Measurements from ENCODE around the gene KAT6B.

KAT6B gene

DNA sequence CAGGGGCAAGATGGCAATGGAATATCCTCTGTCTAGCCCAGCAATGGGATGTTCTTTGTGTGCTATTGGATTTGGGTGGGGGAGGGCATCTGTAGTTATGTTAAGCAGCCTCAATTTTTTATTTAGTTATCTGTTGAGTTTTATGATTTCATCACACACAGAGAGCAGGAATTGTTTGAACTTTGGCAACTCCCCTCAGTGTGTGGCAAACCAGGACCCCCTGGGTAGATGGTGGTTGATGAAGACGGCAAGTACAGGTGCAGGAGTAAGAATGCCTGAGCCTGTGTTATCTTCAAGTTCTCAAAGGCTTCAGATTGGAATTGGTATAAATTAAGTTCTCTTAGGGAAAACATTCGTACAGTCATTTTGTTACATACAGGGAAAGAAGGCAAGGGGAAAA is 142.7 kb downstream of the KAT6B start:
- ChIA-PET CTCF (interaction anchor here (0.6 to 1.0 kb wide), 2 partner anchors 16 to 33 kb away, joined by 3 to 4 read pairs; no protein-coding TSS in a partner anchor), POLR2A (no interaction called here)
- Histone ChIP-seq H3K4me1 (ENCODE audit: control insufficient read depth, insufficient read depth, low read length) (peaks cover 15% of the 10 kb centered on the region), H3K27ac (ENCODE audit: extremely low read depth, low read depth, low read length) (peak overlapping the region; percentile 92), H3K36me3 (ENCODE audit: control insufficient read depth in 2 of 2, insufficient read depth in 1 of 2, low read length in 2 of 2) (no peaks in the 10 kb centered on the region), H3K9me3 (ENCODE audit: control insufficient read depth, insufficient read depth, low read depth, low read length) (no peaks in the 10 kb centered on the region), H3K4me3 (ENCODE audit: low read depth, low read length) (no peak overlapping the region)
- TF ChIP-seq ZNF423 (tag by site-specific recombination; IDR thresholded peaks at IDR 0.05) (no peak), KLF10 (tag by site-specific recombination; IDR thresholded peaks at IDR 0.05) (no peak), ZNF837 (tag by site-specific recombination; IDR thresholded peaks at IDR 0.05) (no peak), TCF7L2 (IDR thresholded peaks at IDR 0.05; ENCODE audit: borderline replicate concordance, low read depth, low read length) (no peak), ZNF416 (tag by site-specific recombination; IDR thresholded peaks at IDR 0.05) (no peak), ZBTB11 (tag by site-specific recombination; conservative IDR thresholded peaks at IDR 0.05; ENCODE audit: low read depth) (no peak), ZSCAN4 (tag by site-specific recombination; IDR thresholded peaks at IDR 0.05) (no peak), KLF7 (tag by site-specific recombination; IDR thresholded peaks at IDR 0.05; ENCODE audit: borderline replicate concordance) (no peak), ZNF792 (tag by site-specific recombination; IDR thresholded peaks at IDR 0.05) (no peak), HOXC10 (CRISPR knock-in tag; IDR thresholded peaks at IDR 0.05) (no peak), ZNF544 (tag by site-specific recombination; IDR thresholded peaks at IDR 0.05) (no peak), ZNF777 (tag by site-specific recombination; IDR thresholded peaks at IDR 0.05; ENCODE audit: borderline replicate concordance) (no peak), GLIS2 (tag by site-specific recombination; IDR thresholded peaks at IDR 0.05) (no peak), YY1 (tag by site-specific recombination; IDR thresholded peaks at IDR 0.05) (no peak), ZNF624 (tag by site-specific recombination; IDR thresholded peaks at IDR 0.05) (no peak), GLIS1 (tag by site-specific recombination; IDR thresholded peaks at IDR 0.05) (peak; percentile 99), ZNF692 (tag by site-specific recombination; IDR thresholded peaks at IDR 0.05) (no peak), ZSCAN23 (tag by site-specific recombination; IDR thresholded peaks at IDR 0.05) (no peak), ZNF488 (tag by site-specific recombination; IDR thresholded peaks at IDR 0.05) (no peak), ZIC2 (tag by site-specific recombination; IDR thresholded peaks at IDR 0.05) (0 out of 2 replicates have a peak, but pooled peaks have one; percentile 26), ZNF549 (tag by site-specific recombination; IDR thresholded peaks at IDR 0.05) (no peak), ZNF391 (tag by site-specific recombination; IDR thresholded peaks at IDR 0.05; ENCODE audit: borderline replicate concordance, low read depth) (no peak)
- TF ChIP-seq, protein P1, sequence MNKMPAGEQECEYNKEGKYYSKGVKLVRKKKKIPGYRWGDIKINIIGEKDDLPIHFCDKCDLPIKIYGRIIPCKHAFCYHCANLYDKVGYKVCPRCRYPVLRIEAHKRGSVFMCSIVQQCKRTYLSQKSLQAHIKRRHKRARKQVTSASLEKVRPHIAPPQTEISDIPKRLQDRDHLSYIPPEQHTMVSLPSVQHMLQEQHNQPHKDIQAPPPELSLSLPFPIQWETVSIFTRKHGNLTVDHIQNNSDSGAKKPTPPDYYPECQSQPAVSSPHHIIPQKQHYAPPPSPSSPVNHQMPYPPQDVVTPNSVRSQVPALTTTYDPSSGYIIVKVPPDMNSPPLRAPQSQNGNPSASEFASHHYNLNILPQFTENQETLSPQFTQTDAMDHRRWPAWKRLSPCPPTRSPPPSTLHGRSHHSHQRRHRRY (tag by site-specific recombination; IDR thresholded peaks at IDR 0.05), result no peak
- TF ChIP-seq, protein P2, sequence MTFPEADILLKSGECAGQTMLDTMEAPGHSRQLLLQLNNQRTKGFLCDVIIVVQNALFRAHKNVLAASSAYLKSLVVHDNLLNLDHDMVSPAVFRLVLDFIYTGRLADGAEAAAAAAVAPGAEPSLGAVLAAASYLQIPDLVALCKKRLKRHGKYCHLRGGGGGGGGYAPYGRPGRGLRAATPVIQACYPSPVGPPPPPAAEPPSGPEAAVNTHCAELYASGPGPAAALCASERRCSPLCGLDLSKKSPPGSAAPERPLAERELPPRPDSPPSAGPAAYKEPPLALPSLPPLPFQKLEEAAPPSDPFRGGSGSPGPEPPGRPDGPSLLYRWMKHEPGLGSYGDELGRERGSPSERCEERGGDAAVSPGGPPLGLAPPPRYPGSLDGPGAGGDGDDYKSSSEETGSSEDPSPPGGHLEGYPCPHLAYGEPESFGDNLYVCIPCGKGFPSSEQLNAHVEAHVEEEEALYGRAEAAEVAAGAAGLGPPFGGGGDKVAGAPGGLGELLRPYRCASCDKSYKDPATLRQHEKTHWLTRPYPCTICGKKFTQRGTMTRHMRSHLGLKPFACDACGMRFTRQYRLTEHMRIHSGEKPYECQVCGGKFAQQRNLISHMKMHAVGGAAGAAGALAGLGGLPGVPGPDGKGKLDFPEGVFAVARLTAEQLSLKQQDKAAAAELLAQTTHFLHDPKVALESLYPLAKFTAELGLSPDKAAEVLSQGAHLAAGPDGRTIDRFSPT (tag by site-specific recombination; IDR thresholded peaks at IDR 0.05), result no peak
- TF ChIP-seq, protein P3, sequence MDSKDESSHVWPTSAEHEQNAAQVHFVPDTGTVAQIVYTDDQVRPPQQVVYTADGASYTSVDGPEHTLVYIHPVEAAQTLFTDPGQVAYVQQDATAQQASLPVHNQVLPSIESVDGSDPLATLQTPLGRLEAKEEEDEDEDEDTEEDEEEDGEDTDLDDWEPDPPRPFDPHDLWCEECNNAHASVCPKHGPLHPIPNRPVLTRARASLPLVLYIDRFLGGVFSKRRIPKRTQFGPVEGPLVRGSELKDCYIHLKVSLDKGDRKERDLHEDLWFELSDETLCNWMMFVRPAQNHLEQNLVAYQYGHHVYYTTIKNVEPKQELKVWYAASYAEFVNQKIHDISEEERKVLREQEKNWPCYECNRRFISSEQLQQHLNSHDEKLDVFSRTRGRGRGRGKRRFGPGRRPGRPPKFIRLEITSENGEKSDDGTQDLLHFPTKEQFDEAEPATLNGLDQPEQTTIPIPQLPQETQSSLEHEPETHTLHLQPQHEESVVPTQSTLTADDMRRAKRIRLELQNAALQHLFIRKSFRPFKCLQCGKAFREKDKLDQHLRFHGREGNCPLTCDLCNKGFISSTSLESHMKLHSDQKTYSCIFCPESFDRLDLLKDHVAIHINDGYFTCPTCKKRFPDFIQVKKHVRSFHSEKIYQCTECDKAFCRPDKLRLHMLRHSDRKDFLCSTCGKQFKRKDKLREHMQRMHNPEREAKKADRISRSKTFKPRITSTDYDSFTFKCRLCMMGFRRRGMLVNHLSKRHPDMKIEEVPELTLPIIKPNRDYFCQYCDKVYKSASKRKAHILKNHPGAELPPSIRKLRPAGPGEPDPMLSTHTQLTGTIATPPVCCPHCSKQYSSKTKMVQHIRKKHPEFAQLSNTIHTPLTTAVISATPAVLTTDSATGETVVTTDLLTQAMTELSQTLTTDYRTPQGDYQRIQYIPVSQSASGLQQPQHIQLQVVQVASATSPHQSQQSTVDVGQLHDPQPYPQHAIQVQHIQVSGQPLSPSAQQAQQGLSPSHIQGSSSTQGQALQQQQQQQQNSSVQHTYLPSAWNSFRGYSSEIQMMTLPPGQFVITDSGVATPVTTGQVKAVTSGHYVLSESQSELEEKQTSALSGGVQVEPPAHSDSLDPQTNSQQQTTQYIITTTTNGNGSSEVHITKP (tag by site-specific recombination; IDR thresholded peaks at IDR 0.05), result peak; percentile 47; the same call in 1 of the 2 replicates

All from HEK293 (cell line).